CD4-positive, alpha-beta T cell treated with Interleukin-6 for 4 hours (primary cell): Measurements from ENCODE around the gene TRIM31.
A peak's percentile ranks its signal among the peaks of the same experiment; 100 is the strongest.

Source experiments
- DNase-seq: peaks from one replicate; pipeline ENCODE4 v3.0.0-alpha.2; 2020; ENCODE audit warnings: mixed read lengths

TRIM31 gene

GRCh38 chr6:30111266-30111856 is 1.5 kb downstream of the TRIM31 start:
- DNase-seq = no peak

- DNase-seq = no peak
Measured at GRCh38 chr6:30104661-30105060, 8.2 kb downstream of the TRIM31 start.

GRCh38 chr6:30103872-30104179 is 9.1 kb downstream of the TRIM31 start:
- peak; percentile 22 for DNase-seq

GRCh38 chr6:30102970-30103871 is 9.7 kb downstream of the TRIM31 start:
- peak; percentile 87 for DNase-seq

- peak; percentile 12 for DNase-seq
Measured at GRCh38 chr6:30102414-30102969, 10.4 kb downstream of the TRIM31 start.

- peak; percentile 74 for DNase-seq
Measured at GRCh38 chr6:30101444-30102413, 11.2 kb downstream of the TRIM31 start.

- peak; percentile 9 for DNase-seq
Measured at GRCh38 chr6:30100585-30101443, 12.1 kb downstream of the TRIM31 start.

GRCh38 chr6:30100154-30100553 is 12.7 kb downstream of the TRIM31 start:
- no peak for DNase-seq

GRCh38 chr6:30097902-30098768 is 14.8 kb downstream of the TRIM31 start:
- peak; percentile 17 for DNase-seq

GRCh38 chr6:30096829-30097228 is 16.1 kb downstream of the TRIM31 start:
- DNase-seq = no peak

GRCh38 chr6:30093951-30094661 is 18.8 kb downstream of the TRIM31 start:
- DNase-seq = no peak

- no peak for DNase-seq
Measured at GRCh38 chr6:30092852-30093543, 19.9 kb downstream of the TRIM31 start.

GRCh38 chr6:30091577-30092381 is 21.1 kb downstream of the TRIM31 start:
- no peak for DNase-seq

GRCh38 chr6:30087876-30088275 is 25.0 kb downstream of the TRIM31 start:
- DNase-seq = no peak

- no peak for DNase-seq
Measured at GRCh38 chr6:30077218-30077617, 35.7 kb downstream of the TRIM31 start.

GRCh38 chr6:30075790-30076732 is 36.8 kb downstream of the TRIM31 start:
- DNase-seq = peak; percentile 40

- peak; percentile 24 for DNase-seq
Measured at GRCh38 chr6:30075094-30075789, 37.6 kb downstream of the TRIM31 start, which contains the start of gene RNF39. Gene RNF39 (minus strand): TSS chr6:30075769. CDS start chr6:30075585, 184 bp downstream.
